Peyer's patch (tissue), 4 donors: Measurements from ENCODE around the gene ALG11.

Source experiments
- CTCF ChIP-seq, 6 experiments: fragments of 450-650 bp in 4 of 6; fragments of 200-600 bp in 2 of 6; sonication (generic) in 1 of 6; IDR thresholded peaks; one replicate each; pipeline ENCODE4 v1.5.1; 2017 to 2019; ENCODE audit warnings: antibody characterized with exemption in 6 of 6, mild to moderate bottlenecking in 3 of 6, moderate library complexity in 1 of 6
- POLR2A ChIP-seq, 2 donors: fragments of 450-650 bp; IDR thresholded peaks; one replicate each; pipeline ENCODE4 v1.5.1; 2017; ENCODE audit warnings: antibody characterized with exemption in 2 of 2, mild to moderate bottlenecking in 2 of 2, moderate library complexity in 2 of 2

DNA sequence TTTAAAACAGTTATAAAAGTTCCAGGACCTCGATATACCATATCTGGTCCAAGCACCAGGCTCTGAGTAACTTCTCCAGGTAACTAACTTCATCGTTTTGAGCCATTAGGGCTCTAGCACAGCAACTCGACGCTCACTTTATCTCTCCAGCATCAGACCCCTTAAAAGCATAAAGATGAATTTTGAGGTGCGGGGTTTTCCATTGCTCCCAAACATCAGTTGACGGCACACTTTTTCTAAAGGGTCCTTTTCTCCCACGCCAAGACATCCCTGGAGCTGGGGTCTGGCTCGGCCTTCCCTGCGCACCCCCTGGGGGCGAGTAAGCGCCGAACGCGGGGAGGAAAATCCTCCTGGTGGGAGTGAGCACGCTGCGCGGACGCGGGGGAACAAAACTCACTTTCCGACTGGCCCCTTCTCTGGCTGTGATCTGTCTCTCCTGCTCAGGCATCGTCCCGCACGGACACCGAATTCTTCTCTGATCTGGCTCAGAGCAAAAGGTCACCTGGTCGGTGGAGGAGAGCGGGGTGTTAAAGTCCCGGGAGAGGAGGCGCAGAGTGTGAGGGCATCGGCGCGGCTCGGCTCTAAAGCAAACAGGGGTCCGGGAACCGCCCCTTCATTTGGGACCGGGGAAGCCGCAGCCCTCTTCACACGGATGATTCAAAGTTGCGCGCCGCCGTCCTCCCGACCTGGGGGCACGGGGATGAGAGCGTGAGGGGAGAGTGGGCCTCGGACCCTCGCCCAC is 1.1 kb upstream of the ALG11 start, which contains the start of gene ATP7B:
- TF ChIP-seq POLR2A (IDR thresholded peaks at IDR 0.05) (no peak), CTCF (IDR thresholded peaks at IDR 0.05) (peak in 2 of 6 experiments; percentile 15 to 16)
